ENCODE data around the gene SOAT1. TPM values are rescaled to one million over a fixed set of nuclear protein-coding genes. Genes with fewer than 3 reads are reported as not detected.

Gene SOAT1
- total and polyA plus RNA-seq, 2 of the 8 experiments (the other 6 are each of a cell fraction or from before 2014, with no cell fraction given): 2.7 to 4.7 TPM

DNA sequence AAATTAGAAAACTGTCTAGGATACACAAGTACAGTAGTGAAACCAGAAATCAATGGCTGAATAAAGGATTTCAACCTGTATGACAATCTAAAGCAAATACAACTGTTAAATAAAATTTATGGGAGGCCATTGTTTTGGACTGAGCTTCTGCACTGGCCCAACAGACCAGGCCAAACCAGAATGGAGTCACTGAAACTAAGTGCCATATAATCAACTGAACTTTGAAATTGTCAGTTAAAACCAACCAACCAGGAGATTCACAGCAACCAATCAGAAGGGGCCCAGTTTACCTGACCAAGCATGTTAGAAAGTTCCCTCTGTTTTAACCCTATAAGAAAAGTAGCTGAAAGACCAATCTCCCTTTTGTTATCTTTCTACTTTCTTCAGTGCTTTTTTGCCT lies 30.5 kb upstream of the SOAT1 start (continued):
- TF ChIP-seq KDM4A (IDR thresholded peaks at IDR 0.05; ENCODE audit: low read depth, low read length, severe bottlenecking): no peak
- TF ChIP-seq JUND (IDR thresholded peaks at IDR 0.05; ENCODE audit: low read length): no peak
- TF ChIP-seq SP1 (IDR thresholded peaks at IDR 0.05; ENCODE audit: low read depth, low read length): no peak
- TF ChIP-seq CREB1 (IDR thresholded peaks at IDR 0.05): no peak
